Subcutaneous adipose tissue (tissue), 4 donors: ENCODE results near the gene HSH2D. TPM values are rescaled to one million over a fixed set of nuclear protein-coding genes. Genes with fewer than 3 reads are reported as not detected.

Experiments
- CTCF ChIP-seq: fragments of 450-650 bp; IDR thresholded peaks from one replicate; pipeline ENCODE4 v1.5.1; 2016; ENCODE audit warnings: low read depth, mild to moderate bottlenecking, control low read depth, antibody characterized with exemption, moderate library complexity
- total RNA-seq, 4 donors: library from RNA; depleted of rRNA; stranded (reverse); fragments of >200 nt; gene quantifications; one replicate each; pipeline ENCODE4 v1.1.0, GENCODE V29; 2016

HSH2D gene
- total RNA-seq, 4 donors from 2014 or later = 0.38 to 1.5 (median 0.82) TPM

- TF ChIP-seq CTCF = no peak
These were observed 28.0 kb upstream of the HSH2D start for GRCh38 chr19:16115301-16116039.

GRCh38 chr19:16116067-16116466, 27.4 kb upstream of the HSH2D start:
- TF ChIP-seq CTCF = no peak

- no peak for TF ChIP-seq CTCF
These were observed 25.9 kb upstream of the HSH2D start for GRCh38 chr19:16117594-16118033.

GRCh38 chr19:16118489-16119033, 24.9 kb upstream of the HSH2D start:
- no peak for TF ChIP-seq CTCF

GRCh38 chr19:16121141-16121540, 22.3 kb upstream of the HSH2D start:
- no peak for TF ChIP-seq CTCF

- TF ChIP-seq CTCF = no peak
These were observed 21.5 kb upstream of the HSH2D start for GRCh38 chr19:16121967-16122366.

GRCh38 chr19:16124953-16125352, 18.5 kb upstream of the HSH2D start:
- TF ChIP-seq CTCF = no peak
